ENCODE measurements around the gene MYO16. TPM values are rescaled to one million over a fixed set of nuclear protein-coding genes. Genes with fewer than 3 reads are reported as not detected.

MYO16 gene
- total RNA-seq, 1 experiment from 2014 or later, result not detected

DNA sequence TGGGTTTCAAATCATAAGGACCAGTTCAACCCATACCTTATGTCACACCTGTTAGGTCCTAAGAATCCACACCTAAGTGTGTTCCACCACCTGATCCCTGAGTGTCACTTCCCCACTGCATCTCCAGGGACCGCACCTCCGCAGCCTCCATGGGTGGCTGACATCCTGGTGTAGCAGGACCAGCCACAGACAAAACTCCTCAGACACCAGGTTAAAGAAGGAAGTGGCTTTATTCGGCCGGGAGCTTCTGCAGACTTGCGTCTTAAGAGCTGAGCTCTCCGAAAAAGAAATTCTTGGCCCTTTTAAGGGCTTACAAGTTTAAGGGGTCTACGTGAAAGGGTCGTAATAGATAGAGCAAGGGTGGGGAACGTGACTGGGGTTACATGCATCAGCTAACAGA is 509.9 kb downstream of the MYO16 start:
- H3K36me3 Mint-ChIP-seq (ENCODE audit: insufficient read depth in 1 of 3, low read depth in 3 of 3), result peaks cover 5 to 17% (median 6%) of the 10 kb centered on the region in 3 experiments
- H4K8ac ChIP-seq (replicated peaks; ENCODE audit: insufficient read length, low read depth, low read length), result no peak overlapping the region

More for the DNA sequence above, 509.9 kb downstream of the MYO16 start:
- no peaks in the 10 kb centered on the region for H3K27me3 ChIP-seq (ENCODE audit: insufficient read depth, low read length)
- Mint-ChIP-seq H3K27ac (peak overlapping the region in 1 of 3 experiments; percentile 27; a peak in 1 of 7 replicates), H3K9me3 (peaks cover 14% of the 10 kb centered on the region in 2 experiments), H3K27me3 (ENCODE audit: low read depth) (no peaks in the 10 kb centered on the region), H3K4me1 (peaks cover 4 to 5% of the 10 kb centered on the region in 2 experiments; a peak in 2 of 4 replicates), H3K4me3 (no peak overlapping the region; a peak in 1 of 5 replicates)
- H2BK15ac ChIP-seq (ENCODE audit: low read depth, low read length), result no peak overlapping the region
- no peak overlapping the region for H3K4me2 ChIP-seq (ENCODE audit: insufficient read depth, insufficient read length, low read length)
- H2BK120ac ChIP-seq (ENCODE audit: low read depth, low read length, poor library complexity, severe bottlenecking), result no peak overlapping the region
- H3K56ac ChIP-seq (ENCODE audit: insufficient read length, low read depth, low read length), result no peak overlapping the region
- no CpG with 5 or more reads among the region's 9 CpGs for WGBS (ENCODE audit: extremely low coverage, insufficient read length, low lambda C conversion rate)
- no peak for DNase-seq
- no peaks in the 10 kb centered on the region for H3K4me1 ChIP-seq (ENCODE audit: insufficient read depth, low read length)
- H3K9me3 ChIP-seq (ENCODE audit: control insufficient read depth, low read depth, low read length), result no peaks in the 10 kb centered on the region
- H3K79me2 ChIP-seq (ENCODE audit: insufficient read depth, low read length), result no peaks in the 10 kb centered on the region
- H2AFZ ChIP-seq (ENCODE audit: low read length), result no peak overlapping the region
- H3K79me1 ChIP-seq (ENCODE audit: insufficient read depth, low read depth, low read length, poor library complexity, severe bottlenecking), result no peaks in the 10 kb centered on the region
- H3K27ac ChIP-seq (ENCODE audit: insufficient read length, low read depth, low read length), result no peak overlapping the region
- no peak overlapping the region for H3K18ac ChIP-seq (ENCODE audit: insufficient read length, low read depth, low read length)
- H3K9ac ChIP-seq (ENCODE audit: extremely low read depth, insufficient read length, low read length), result no peak overlapping the region
- H2BK5ac ChIP-seq (ENCODE audit: insufficient read length, low read length), result no peak overlapping the region
- H2BK12ac ChIP-seq (ENCODE audit: insufficient read length, low read depth, low read length), result no peak overlapping the region
- H2BK20ac ChIP-seq (ENCODE audit: low read depth, low read length, poor library complexity, severe bottlenecking), result no peak overlapping the region
- no peak overlapping the region for H4K91ac ChIP-seq (ENCODE audit: insufficient read length, low read depth, low read length)
- no peak overlapping the region for H3T11ph ChIP-seq (ENCODE audit: low read length)
- no peak overlapping the region for H4K5ac ChIP-seq (ENCODE audit: insufficient read length, low read depth, low read length)
- H2AK5ac ChIP-seq (ENCODE audit: insufficient read length, low read length), result no peak overlapping the region
- H3K23ac ChIP-seq (ENCODE audit: insufficient read length, low read depth, low read length), result no peak overlapping the region
- no peaks in the 10 kb centered on the region for H3K23me2 ChIP-seq (ENCODE audit: insufficient read length, low read depth, low read length, poor library complexity, severe bottlenecking)
- no peaks in the 10 kb centered on the region for H4K20me1 ChIP-seq (ENCODE audit: control insufficient read depth, insufficient read depth, insufficient read length)
- H3K4ac ChIP-seq (ENCODE audit: low read depth, low read length), result no peak overlapping the region
- H3K14ac ChIP-seq (ENCODE audit: insufficient read depth, low read length), result no peak overlapping the region
- TF ChIP-seq, protein P1, sequence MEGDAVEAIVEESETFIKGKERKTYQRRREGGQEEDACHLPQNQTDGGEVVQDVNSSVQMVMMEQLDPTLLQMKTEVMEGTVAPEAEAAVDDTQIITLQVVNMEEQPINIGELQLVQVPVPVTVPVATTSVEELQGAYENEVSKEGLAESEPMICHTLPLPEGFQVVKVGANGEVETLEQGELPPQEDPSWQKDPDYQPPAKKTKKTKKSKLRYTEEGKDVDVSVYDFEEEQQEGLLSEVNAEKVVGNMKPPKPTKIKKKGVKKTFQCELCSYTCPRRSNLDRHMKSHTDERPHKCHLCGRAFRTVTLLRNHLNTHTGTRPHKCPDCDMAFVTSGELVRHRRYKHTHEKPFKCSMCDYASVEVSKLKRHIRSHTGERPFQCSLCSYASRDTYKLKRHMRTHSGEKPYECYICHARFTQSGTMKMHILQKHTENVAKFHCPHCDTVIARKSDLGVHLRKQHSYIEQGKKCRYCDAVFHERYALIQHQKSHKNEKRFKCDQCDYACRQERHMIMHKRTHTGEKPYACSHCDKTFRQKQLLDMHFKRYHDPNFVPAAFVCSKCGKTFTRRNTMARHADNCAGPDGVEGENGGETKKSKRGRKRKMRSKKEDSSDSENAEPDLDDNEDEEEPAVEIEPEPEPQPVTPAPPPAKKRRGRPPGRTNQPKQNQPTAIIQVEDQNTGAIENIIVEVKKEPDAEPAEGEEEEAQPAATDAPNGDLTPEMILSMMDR (conservative IDR thresholded peaks at IDR 0.05), result no peak
